ENCODE measurements around the gene HSD17B14. TPM values are rescaled to one million over a fixed set of nuclear protein-coding genes. Genes with fewer than 3 reads are reported as not detected.

HSD17B14 gene
- total and polyA plus RNA-seq, 2 of the 13 experiments (the other 11 are each of a cell fraction or from before 2014, with no cell fraction given) = 0.58 to 1.2 TPM

DNA sequence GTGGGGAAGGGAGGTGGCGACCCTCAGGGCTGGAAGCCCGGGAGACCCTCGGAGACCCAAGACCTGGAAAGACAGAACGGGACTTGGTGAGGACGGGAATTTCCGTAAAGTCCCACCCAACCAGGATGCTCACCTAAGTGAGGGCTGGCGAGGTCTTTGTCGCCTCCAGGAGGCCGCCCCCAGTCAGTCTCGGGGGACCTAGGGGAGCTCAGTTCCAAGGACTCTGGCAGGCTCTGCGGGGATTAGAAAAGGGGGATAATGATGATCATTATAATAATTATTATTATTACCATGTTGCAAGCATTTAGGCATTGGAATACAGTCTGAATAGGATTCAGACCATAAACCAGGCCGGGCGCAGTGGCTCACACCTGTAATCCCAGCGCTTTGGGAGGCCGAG lies 9.1 kb upstream of the HSD17B14 start (continued):
- TF ChIP-seq ATAD3A (CRISPR knock-in tag; IDR thresholded peaks at IDR 0.05) (no peak), ZMAT3 (CRISPR knock-in tag; conservative IDR thresholded peaks at IDR 0.05) (no peak)
- TF ChIP-seq, protein P1, sequence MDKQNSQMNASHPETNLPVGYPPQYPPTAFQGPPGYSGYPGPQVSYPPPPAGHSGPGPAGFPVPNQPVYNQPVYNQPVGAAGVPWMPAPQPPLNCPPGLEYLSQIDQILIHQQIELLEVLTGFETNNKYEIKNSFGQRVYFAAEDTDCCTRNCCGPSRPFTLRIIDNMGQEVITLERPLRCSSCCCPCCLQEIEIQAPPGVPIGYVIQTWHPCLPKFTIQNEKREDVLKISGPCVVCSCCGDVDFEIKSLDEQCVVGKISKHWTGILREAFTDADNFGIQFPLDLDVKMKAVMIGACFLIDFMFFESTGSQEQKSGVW (CRISPR knock-in tag; IDR thresholded peaks at IDR 0.05; ENCODE audit: borderline replicate concordance) = no peak

DNA sequence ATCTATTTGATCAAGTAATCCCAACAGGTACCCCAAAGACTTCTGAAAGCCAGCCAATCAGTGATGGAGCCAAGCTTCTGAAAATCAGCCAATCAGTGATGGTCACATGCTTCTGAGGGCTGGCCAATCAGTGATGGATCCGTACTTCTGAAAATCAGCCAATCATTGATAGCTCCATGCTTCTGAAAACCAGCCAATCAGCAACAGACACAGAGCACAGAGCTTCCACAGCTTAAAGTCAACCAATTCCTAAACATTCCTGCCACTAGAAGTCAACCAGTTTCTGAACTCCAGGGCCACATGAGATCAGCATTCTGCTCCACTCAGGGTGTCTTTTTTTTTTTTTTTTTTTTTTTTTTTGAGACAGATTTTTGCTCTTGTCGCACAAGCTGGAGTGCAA lies 8.2 kb upstream of the HSD17B14 start:
- in situ Hi-C loops (cut with HindIII; ENCODE audit: extremely low pct_ligation_motif_present, low pct_unique_long_range_greater_than_20kb) = loop anchor here (5.0 kb wide), 1 partner anchor 197 kb away; the partner anchor contains the start of gene CA11
- no peaks in the 10 kb centered on the region for H4K20me1 ChIP-seq (ENCODE audit: insufficient read depth, low read length)
- peak; percentile 82 for DNase-seq (ENCODE audit: low spot score)
- no peak overlapping the region for H3K27ac ChIP-seq (ENCODE audit: extremely low read length, insufficient read depth, low read length)
- CTCF ChIA-PET (ENCODE audit: low intra/inter-chr PET ratio, low total read pairs) = no interaction called here
- no peak overlapping the region for H3K4me2 ChIP-seq (ENCODE audit: low read depth, low read length)
- BruUV-seq (replicated peaks) = no TSS peak
- H3K79me2 ChIP-seq (ENCODE audit: insufficient read depth, low read length) = no peaks in the 10 kb centered on the region
- peaks cover 6% of the 10 kb centered on the region for H3K4me1 ChIP-seq (ENCODE audit: insufficient read depth, low read length)
- no peaks in the 10 kb centered on the region for H3K27me3 ChIP-seq (ENCODE audit: control insufficient read depth in 1 of 2, insufficient read depth in 2 of 2, low read length in 2 of 2)
- intact Hi-C loops (cut with micrococcal nuclease; ENCODE audit: unreplicated experiment) = no loop called here
- no peak overlapping the region for H3K9ac ChIP-seq (ENCODE audit: insufficient read depth, low read depth, low read length)
- 95% methylated on average over 2 of the region's 2 CpGs for WGBS (ENCODE audit: low lambda C conversion rate)
- no peaks in the 10 kb centered on the region for H3K9me3 ChIP-seq (ENCODE audit: low read length)
- peak; percentile 78 for FAIRE-seq
- H3K36me3 ChIP-seq (replicated peaks in 1 of 2; ENCODE audit: control insufficient read depth in 1 of 2, insufficient read depth in 2 of 2, low read length in 2 of 2) = peaks cover 0 to 5% of the 10 kb centered on the region in 2 experiments; a peak in 2 of 5 replicates
- no peak overlapping the region for H3K4me3 ChIP-seq (replicated peaks in 1 of 3; ENCODE audit: insufficient read depth in 1 of 3, low read depth in 2 of 3, low read length in 3 of 3)
- POLR2A ChIA-PET = interaction anchor here (0.7 to 1.4 kb wide), 7 partner anchors 27 to 126 kb away, joined by 3 to 7 read pairs (median 4); partner anchors contain the start of gene PPP1R15A
- H2AFZ ChIP-seq (ENCODE audit: low read length) = no peak overlapping the region
- ATAC-seq = peak; percentile 84
- TF ChIP-seq NFYC (CRISPR knock-in tag; IDR thresholded peaks at IDR 0.05) (peak; percentile 75), MYC (CRISPR knock-in tag; IDR thresholded peaks at IDR 0.05; ENCODE audit: borderline replicate concordance) (no peak), ZNF329 (CRISPR knock-in tag; IDR thresholded peaks at IDR 0.05; ENCODE audit: low read depth) (no peak), ZSCAN9 (CRISPR knock-in tag; IDR thresholded peaks at IDR 0.05; ENCODE audit: borderline replicate concordance) (no peak), NFYB (CRISPR knock-in tag; IDR thresholded peaks at IDR 0.05) (peak; percentile 69), TEAD3 (CRISPR knock-in tag; optimal IDR thresholded peaks at IDR 0.05; ENCODE audit: borderline replicate concordance) (peak; percentile 93), MEIS1 (CRISPR knock-in tag; IDR thresholded peaks at IDR 0.05; ENCODE audit: borderline replicate concordance) (no peak)
- TF ChIP-seq, protein P2, sequence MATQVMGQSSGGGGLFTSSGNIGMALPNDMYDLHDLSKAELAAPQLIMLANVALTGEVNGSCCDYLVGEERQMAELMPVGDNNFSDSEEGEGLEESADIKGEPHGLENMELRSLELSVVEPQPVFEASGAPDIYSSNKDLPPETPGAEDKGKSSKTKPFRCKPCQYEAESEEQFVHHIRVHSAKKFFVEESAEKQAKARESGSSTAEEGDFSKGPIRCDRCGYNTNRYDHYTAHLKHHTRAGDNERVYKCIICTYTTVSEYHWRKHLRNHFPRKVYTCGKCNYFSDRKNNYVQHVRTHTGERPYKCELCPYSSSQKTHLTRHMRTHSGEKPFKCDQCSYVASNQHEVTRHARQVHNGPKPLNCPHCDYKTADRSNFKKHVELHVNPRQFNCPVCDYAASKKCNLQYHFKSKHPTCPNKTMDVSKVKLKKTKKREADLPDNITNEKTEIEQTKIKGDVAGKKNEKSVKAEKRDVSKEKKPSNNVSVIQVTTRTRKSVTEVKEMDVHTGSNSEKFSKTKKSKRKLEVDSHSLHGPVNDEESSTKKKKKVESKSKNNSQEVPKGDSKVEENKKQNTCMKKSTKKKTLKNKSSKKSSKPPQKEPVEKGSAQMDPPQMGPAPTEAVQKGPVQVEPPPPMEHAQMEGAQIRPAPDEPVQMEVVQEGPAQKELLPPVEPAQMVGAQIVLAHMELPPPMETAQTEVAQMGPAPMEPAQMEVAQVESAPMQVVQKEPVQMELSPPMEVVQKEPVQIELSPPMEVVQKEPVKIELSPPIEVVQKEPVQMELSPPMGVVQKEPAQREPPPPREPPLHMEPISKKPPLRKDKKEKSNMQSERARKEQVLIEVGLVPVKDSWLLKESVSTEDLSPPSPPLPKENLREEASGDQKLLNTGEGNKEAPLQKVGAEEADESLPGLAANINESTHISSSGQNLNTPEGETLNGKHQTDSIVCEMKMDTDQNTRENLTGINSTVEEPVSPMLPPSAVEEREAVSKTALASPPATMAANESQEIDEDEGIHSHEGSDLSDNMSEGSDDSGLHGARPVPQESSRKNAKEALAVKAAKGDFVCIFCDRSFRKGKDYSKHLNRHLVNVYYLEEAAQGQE (IDR thresholded peaks at IDR 0.05; ENCODE audit: borderline replicate concordance in 1 of 2, low read depth in 1 of 2, low read length in 2 of 2) = no peak
- TF ChIP-seq, protein P3, sequence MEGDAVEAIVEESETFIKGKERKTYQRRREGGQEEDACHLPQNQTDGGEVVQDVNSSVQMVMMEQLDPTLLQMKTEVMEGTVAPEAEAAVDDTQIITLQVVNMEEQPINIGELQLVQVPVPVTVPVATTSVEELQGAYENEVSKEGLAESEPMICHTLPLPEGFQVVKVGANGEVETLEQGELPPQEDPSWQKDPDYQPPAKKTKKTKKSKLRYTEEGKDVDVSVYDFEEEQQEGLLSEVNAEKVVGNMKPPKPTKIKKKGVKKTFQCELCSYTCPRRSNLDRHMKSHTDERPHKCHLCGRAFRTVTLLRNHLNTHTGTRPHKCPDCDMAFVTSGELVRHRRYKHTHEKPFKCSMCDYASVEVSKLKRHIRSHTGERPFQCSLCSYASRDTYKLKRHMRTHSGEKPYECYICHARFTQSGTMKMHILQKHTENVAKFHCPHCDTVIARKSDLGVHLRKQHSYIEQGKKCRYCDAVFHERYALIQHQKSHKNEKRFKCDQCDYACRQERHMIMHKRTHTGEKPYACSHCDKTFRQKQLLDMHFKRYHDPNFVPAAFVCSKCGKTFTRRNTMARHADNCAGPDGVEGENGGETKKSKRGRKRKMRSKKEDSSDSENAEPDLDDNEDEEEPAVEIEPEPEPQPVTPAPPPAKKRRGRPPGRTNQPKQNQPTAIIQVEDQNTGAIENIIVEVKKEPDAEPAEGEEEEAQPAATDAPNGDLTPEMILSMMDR (CRISPR knock-in tag; IDR thresholded peaks at IDR 0.05) = peak; percentile 41
- TF ChIP-seq, protein P4, sequence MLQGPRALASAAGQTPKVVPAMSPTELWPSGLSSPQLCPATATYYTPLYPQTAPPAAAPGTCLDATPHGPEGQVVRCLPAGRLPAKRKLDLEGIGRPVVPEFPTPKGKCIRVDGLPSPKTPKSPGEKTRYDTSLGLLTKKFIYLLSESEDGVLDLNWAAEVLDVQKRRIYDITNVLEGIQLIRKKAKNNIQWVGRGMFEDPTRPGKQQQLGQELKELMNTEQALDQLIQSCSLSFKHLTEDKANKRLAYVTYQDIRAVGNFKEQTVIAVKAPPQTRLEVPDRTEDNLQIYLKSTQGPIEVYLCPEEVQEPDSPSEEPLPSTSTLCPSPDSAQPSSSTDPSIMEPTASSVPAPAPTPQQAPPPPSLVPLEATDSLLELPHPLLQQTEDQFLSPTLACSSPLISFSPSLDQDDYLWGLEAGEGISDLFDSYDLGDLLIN (CRISPR knock-in tag; IDR thresholded peaks at IDR 0.05; ENCODE audit: borderline replicate concordance) = no peak
- TF ChIP-seq, protein P5, sequence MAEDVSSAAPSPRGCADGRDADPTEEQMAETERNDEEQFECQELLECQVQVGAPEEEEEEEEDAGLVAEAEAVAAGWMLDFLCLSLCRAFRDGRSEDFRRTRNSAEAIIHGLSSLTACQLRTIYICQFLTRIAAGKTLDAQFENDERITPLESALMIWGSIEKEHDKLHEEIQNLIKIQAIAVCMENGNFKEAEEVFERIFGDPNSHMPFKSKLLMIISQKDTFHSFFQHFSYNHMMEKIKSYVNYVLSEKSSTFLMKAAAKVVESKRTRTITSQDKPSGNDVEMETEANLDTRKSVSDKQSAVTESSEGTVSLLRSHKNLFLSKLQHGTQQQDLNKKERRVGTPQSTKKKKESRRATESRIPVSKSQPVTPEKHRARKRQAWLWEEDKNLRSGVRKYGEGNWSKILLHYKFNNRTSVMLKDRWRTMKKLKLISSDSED (CRISPR knock-in tag; IDR thresholded peaks at IDR 0.05) = no peak

Data from HepG2 (cell line).